Cardiac septum (tissue), 1 donor: ENCODE data around the gene SLC7A5. TPM values are rescaled to one million over a fixed set of nuclear protein-coding genes. Genes with fewer than 3 reads are reported as not detected.
"Not testable (repeated sequence)": the region's sequence is repeated elsewhere in the genome, so short reads cannot be mapped to it uniquely, and the experiment has no call there.

Experiments used
- DNase-seq: peaks from one replicate; pipeline ENCODE4 v3.0.0-alpha.2; 2020; ENCODE audit warnings: low spot score
- intact Hi-C: fragments of 100-400 bp; cut with DNase I; formaldehyde crosslinking; loops from one replicate; pipeline ENCODE4 v1.14.0; 2022
- total RNA-seq: library from RNA; stranded (reverse); fragmentation: NEBNext Ultra II Directional; extraction: Animal tissue kit (Norgen Biotek cat#: 25700); gene quantifications from one replicate; pipeline ENCODE4 v1.2.1, GENCODE V29; 2021
- donor health status: DM: no; HTN: no; CAD: no.

The SLC7A5 gene
- total RNA-seq, 1 donor from 2014 or later, result 8.2 TPM

- no peak for DNase-seq
- intact Hi-C loops, result no loop called here
Measured at GRCh38 chr16:87809150-87809902, 60.0 kb downstream of the SLC7A5 start.

DNA sequence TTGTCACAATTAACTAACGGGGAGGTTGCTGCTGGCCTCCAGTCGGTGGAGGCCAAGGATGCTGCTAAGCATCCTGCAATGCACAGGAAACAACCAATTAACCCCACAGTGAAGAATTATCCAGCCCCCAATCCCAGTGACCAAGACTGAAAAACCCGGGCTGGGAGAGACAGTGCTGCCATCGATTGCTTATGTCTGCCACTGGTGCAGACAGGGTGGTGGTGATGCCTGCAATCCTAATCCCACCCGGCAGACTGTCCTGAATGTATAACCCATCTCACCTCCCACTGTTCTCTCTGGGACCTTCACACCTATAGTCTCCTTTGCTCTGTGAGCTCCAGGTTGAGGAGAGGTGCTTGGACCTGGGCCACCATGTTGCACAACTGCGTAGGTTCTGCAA, 61.2 kb downstream of the SLC7A5 start:
- DNase-seq, result no peak
- intact Hi-C loops, result no loop called here

GRCh38 chr16:87806641-87807546, 62.4 kb downstream of the SLC7A5 start:
- peak; percentile 81 for DNase-seq
- intact Hi-C loops, result no loop called here

DNA sequence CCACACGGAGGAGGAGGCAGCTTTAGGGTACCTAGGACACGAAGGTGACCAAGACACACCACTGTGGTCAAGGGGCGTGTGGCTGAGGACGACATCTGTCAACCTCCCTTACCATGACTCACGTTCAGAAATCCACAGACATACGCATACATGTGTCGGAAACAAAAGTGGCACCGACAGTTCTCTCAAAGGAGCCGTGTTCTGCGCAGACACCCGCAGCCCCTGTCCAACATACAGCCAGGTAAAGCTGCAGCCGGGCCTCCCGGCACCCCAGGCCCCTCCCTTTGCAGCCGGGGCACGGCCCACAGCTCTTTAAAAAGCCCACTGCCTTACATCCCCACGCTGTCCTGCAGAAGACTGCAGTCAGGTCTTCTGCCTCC, 63.1 kb downstream of the SLC7A5 start:
- intact Hi-C loops, result no loop called here
- DNase-seq, result no peak

DNA sequence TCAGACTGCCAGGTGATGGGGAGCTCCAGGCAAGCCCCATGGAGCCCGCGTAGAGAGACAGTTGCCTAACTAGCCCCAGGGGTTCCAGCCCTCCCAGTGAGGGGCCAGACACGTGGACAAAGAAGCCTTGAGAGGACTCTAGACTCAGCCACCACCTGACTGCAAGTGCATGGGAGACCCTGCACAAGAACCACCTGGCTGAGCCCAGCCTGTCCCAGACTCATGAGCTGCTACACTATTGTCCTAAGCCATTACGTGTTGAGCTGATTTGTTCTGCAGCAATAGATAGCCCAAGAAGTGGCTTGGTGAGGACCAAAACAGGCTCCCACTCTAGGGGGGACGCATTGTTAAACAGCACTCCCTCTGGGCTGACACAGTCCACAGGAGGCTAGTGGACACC, 65.9 kb downstream of the SLC7A5 start:
- DNase-seq, result no peak
- intact Hi-C loops, result no loop called here

GRCh38 chr16:87802670-87803069, 66.6 kb downstream of the SLC7A5 start:
- intact Hi-C loops, result no loop called here
- no peak for DNase-seq

- intact Hi-C loops, result no loop called here
- no peak for DNase-seq
Measured at GRCh38 chr16:87801679-87802259, 67.5 kb downstream of the SLC7A5 start.

DNA sequence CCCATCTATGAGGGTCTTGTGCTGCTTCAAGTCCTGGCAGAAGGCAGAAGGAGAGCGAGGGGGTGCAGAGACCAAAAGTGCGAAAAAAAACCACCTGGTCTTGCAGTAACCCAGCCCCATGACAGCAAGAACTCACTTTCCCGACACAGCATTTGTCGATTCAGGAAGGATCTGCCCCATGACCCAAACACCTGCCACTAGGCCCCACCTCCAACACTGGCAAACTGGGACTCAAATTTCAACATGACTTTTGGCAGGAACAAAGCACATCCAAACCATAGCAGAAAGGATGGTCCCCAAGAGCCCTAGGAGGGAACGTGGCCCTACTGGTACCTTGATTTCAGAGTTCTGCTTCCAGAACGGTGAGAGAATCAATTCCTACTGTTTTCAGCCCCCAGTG, 68.8 kb downstream of the SLC7A5 start:
- intact Hi-C loops, result no loop called here
- DNase-seq, result no peak

- intact Hi-C loops, result no loop called here
- DNase-seq, result no peak
Measured at GRCh38 chr16:87795336-87795735, 74.0 kb downstream of the SLC7A5 start.

DNA sequence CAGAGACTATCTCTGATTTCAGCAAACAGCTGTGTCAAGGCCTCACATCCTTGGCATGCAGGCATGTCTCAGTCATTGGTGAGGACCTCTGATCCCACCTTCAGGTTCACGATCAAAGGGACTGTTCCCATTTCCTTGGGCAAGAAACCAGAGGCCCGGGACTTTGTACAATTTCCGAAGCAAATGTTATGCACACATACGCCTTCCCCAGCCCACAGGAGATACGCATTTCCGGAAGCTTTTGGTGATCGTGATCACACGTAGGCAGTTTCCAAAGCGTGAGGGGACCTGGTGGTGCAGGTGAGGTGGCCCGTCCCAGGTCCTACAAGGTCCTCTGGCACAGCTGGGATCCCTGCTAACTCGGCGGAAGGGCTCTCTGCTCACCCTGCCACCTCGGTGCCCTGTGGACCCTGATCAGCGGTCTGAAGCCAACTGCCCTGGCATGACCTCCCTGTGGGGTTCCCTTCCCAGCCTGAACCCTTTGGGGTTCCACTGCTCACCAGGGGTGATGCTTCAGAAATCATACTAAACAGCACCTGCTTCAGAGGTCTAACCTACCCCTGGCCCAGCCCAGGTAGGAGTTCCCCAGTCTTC, 74.7 kb downstream of the SLC7A5 start:
- no peak for DNase-seq
- intact Hi-C loops, result no loop called here

DNA sequence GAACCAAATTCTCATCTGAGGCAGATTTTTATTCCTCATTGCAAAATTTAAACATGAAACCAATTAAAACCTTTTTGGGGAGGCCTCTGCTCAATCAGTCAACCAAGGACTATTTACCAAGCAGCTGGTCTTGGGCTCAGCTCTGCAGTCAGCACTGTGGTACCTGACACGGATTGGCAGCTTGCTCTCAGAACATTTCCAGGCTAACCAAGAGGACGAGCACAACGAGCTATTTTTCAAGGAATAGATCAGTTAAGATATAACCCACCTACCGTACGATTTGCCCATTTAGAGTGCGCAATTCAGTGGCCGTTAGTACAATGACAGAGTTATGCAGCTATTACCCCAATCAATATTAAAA, 77.1 kb downstream of the SLC7A5 start:
- intact Hi-C loops, result no loop called here
- DNase-seq, result no peak

GRCh38 chr16:87791295-87792204, 77.8 kb downstream of the SLC7A5 start:
- intact Hi-C loops, result no loop called here
- DNase-seq, result no peak

DNA sequence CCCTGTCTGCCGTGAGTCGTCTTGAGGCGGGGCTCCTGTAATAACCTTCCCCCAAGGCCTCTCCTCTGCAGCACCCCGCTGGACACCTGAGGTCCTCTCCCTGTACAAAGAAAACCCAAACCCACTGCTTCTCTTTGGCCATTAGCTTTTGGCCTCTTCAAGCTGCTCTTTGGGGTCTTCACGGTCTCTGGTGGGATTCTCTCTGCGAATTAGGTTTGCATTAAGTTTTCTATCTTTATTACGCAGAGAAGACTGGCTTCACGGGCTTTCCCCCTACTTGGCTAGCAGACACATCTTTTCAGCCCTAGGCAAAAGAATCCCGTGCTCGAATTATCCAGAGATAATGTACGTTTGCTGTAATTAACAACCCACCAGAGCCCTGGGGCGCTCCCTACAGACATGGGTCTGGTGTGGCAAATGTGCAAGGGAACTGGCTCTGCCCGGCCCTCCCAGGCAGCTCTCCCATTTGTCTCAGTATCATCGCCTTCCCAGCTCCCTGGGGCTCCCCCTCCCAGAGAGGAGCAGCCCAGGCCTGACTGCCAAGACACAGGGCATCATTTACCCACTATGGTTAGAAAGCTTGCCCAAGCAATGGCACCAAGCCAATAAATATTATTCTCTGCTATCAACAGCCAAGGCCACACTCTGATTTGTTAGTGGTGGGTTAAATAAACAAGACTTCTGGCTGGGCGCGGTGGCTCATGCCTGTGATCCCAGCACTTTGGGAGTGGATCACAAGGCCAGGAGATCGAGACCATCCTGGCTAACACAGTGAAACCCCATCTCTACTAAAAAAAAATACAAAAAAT, 78.8 kb downstream of the SLC7A5 start:
- intact Hi-C loops, result no loop called here
- DNase-seq, result no peak

DNA sequence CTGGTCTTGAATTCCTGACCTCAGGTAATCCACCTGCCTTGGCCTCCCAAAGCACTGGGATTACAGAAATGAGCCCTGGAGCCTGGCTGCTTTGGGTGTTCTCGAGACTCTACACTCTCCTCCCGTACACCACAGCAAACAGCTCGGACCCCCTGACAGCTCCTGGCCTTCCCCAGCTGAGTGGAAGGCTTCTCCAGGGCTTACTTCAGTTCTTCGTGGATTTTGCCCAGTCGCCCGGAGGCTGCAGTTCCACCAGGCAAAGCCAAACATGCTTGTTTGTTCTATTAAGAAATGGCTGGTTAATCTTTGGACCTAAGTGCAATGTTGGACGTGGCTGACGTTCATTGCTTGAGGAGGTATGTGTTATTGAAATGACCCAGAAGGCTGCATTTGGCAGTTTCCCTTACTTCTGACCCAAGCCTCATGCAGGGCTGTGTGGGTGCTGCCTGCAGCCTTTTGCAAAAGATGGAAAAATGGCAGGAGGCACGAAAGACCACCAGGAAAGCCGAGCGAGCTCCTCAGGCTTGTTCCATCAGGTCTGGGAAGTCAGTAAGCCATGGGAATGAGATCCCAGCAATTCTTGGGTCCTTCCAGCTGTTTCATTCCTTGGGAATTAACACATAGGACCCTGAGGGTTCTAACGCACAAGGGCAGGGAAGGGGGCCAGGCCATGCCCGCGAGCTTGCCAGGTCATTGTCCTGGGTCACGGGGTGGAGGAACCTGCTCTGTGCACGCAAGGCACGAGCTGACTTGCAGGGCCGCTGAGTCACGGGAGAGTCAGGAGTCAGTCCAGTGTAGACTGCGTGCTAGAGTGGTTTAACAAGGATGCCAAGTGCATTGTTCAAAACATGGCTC, 79.6 kb downstream of the SLC7A5 start:
- no peak for DNase-seq
- intact Hi-C loops, result no loop called here

DNA sequence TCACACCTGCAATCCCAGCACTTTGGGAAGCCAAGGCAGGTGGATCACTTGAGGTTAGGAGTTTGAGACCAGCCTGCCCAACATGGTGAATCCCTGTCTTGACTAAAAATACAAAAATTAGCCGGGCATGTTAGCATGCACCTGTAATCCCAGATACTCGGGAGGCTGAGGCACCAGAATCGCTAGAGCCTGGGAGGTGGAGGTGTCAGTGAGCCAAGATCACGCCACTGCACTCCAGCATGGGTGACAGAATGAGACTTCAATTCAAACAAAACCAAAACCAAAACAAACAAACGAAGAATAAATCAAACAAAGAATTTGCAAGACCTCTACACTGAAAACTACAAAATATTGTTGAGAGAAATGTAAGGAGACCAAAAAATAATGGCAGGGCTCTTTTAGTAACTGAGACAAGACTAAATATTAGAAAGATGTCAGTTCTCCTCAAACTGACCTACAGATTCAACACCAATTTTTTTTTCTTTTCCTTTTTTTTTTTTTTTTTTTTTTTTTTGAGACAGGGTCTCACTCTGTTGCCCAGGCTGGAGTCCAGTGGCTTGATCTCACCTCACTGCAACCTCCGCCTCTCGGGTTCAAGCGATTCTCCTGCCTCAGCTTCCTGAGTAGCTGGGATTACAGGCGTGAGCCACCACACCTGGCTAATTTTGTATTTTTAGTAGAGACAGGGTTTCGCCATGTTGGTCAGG, 80.4 kb downstream of the SLC7A5 start:
- intact Hi-C loops, DNase-seq: not testable (repeated sequence)

DNA sequence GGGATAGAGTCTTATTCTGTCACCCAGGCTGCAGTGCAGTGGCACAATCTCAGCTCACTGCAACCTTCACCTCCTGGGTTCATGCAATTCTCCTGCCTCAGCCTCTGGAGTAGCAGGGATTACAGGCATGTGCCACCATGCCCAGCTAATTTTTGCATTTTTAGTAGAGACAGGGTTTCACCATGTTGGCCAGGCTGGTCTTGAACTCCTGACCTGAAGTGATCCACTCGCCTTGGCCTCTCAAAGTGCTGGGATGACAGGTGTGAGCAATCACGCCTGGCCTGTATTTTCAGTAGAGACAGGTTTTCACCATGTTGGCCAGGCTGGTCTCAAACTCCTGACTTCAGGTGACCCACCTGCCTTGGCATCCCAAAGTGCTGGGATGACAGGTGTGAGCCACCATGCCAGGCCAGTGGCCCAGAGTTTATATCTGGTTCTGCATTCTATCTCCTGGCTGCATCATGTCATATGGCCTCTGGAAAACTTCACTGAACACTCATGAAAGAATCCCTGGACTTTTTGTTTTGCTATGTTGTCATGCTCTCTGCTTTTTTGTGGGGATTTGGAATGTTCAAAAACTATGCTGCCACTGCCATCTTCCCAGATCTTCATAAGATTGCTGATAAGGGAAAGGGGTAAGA, 81.7 kb downstream of the SLC7A5 start:
- intact Hi-C loops, DNase-seq: not testable (repeated sequence)
